Loucy (cell line): ENCODE data around the gene NKAIN2.

Experiments
- H2AFZ ChIP-seq: fragments of 200-600 bp; sonication (generic); 2 replicates; pipeline ENCODE4 v1.6.0; 2016; ENCODE audit warnings: antibody characterized with exemption, mild to moderate bottlenecking, low read length, moderate library complexity
- H3F3A ChIP-seq: fragments of 200-600 bp; 2 replicates; pipeline ENCODE4 v1.6.0; 2016; ENCODE audit warnings: antibody characterized with exemption, low read depth, mild to moderate bottlenecking
- H3K27me3 ChIP-seq: fragments of 200-600 bp; sonication (generic); 2 replicates; pipeline ENCODE4 v1.6.1; 2014; ENCODE audit warnings: low read length, mild to moderate bottlenecking; ENCODE audit not compliant: insufficient read depth, poor library complexity, severe bottlenecking
- H3K36me3 ChIP-seq: fragments of 200-600 bp; sonication (generic); 2 replicates; pipeline ENCODE4 v1.6.1; 2016; ENCODE audit warnings: low read length; ENCODE audit not compliant: insufficient read depth
- H3K4me1 ChIP-seq: fragments of 200-600 bp; sonication (generic); 2 replicates; pipeline ENCODE4 v1.5.1; 2014; ENCODE audit warnings: low read length, mild to moderate bottlenecking; ENCODE audit not compliant: insufficient read depth, poor library complexity, severe bottlenecking
- H3K4me2 ChIP-seq: fragments of 200-600 bp; sonication (generic); 2 replicates; pipeline ENCODE4 v1.6.0; 2014; ENCODE audit warnings: antibody characterized with exemption, low read length, low read depth, mild to moderate bottlenecking; ENCODE audit not compliant: poor library complexity, severe bottlenecking
- H3K4me3 ChIP-seq: fragments of 200-600 bp; sonication (generic); 2 replicates; pipeline ENCODE4 v1.5.1; 2014; ENCODE audit warnings: low read length, mild to moderate bottlenecking, mixed read lengths; ENCODE audit not compliant: poor library complexity, severe bottlenecking
- H3K79me2 ChIP-seq: fragments of 200-600 bp; sonication (generic); 2 replicates; pipeline ENCODE4 v1.6.1; 2014; ENCODE audit warnings: low read length; ENCODE audit not compliant: insufficient read depth
- H3K9ac ChIP-seq: fragments of 200-600 bp; sonication (generic); 2 replicates; pipeline ENCODE4 v1.6.0; 2014; ENCODE audit warnings: mild to moderate bottlenecking, low read depth, low read length, moderate library complexity; ENCODE audit not compliant: poor library complexity, severe bottlenecking
- H3K9me2 ChIP-seq: fragments of 200-600 bp; sonication (generic); replicated peaks from 2 replicates; pipeline ENCODE4 v1.6.1; 2016; ENCODE audit warnings: low read depth, low read length, mixed read lengths
- H3K9me3 ChIP-seq: fragments of 200-600 bp; sonication (generic); 2 replicates; pipeline ENCODE4 v1.6.1; 2014; ENCODE audit warnings: mild to moderate bottlenecking, antibody characterized with exemption, low read length, low read depth; ENCODE audit not compliant: insufficient read depth
- H4K20me1 ChIP-seq: fragments of 200-600 bp; sonication (generic); 2 replicates; pipeline ENCODE4 v1.6.0; 2014; ENCODE audit warnings: antibody characterized with exemption, low read length, mild to moderate bottlenecking; ENCODE audit not compliant: insufficient read depth, poor library complexity, severe bottlenecking
- CTCF ChIP-seq: fragments of 200-600 bp; sonication (generic); conservative IDR thresholded peaks from 2 replicates; pipeline ENCODE4 v1.5.1; 2014; ENCODE audit warnings: mild to moderate bottlenecking, antibody characterized with exemption, low read length
- EZH2phosphoT487 ChIP-seq: fragments of 200-600 bp; IDR thresholded peaks from 2 replicates; pipeline ENCODE4 v1.6.1; 2018; ENCODE audit warnings: antibody characterized with exemption, mild to moderate bottlenecking, moderate library complexity, borderline replicate concordance

Gene NKAIN2

GRCh38 chr6:124607119-124607627 lies 803.5 kb downstream of the NKAIN2 start:
- no peak for TF ChIP-seq CTCF
- no peak for TF ChIP-seq EZH2phosphoT487
- Histone ChIP-seq H3K27me3 (no peaks in the 10 kb centered on the region), H3K4me1 (no peaks in the 10 kb centered on the region), H2AFZ (no peak overlapping the region), H3K36me3 (no peaks in the 10 kb centered on the region), H3K9me3 (no peaks in the 10 kb centered on the region), H3K9me2 (no peaks in the 10 kb centered on the region), H3K79me2 (no peaks in the 10 kb centered on the region), H3K4me3 (no peak overlapping the region), H3F3A (no peaks in the 10 kb centered on the region), H3K4me2 (no peak overlapping the region), H4K20me1 (no peaks in the 10 kb centered on the region), H3K9ac (no peak overlapping the region)

- H3K36me3 ChIP-seq: no peaks in the 10 kb centered on the region
- no peaks in the 10 kb centered on the region for H3K9me2 ChIP-seq
- H4K20me1 ChIP-seq: no peaks in the 10 kb centered on the region
- no peak overlapping the region for H3K4me2 ChIP-seq
- TF ChIP-seq EZH2phosphoT487: no peak
- no peak for TF ChIP-seq CTCF
- no peaks in the 10 kb centered on the region for H3K79me2 ChIP-seq
- no peaks in the 10 kb centered on the region for H3K27me3 ChIP-seq
- no peaks in the 10 kb centered on the region for H3K9me3 ChIP-seq
- no peaks in the 10 kb centered on the region for H3K4me1 ChIP-seq
- H3K9ac ChIP-seq: no peak overlapping the region
- no peaks in the 10 kb centered on the region for H3F3A ChIP-seq
- no peak overlapping the region for H3K4me3 ChIP-seq
- no peak overlapping the region for H2AFZ ChIP-seq
Measured at GRCh38 chr6:124613031-124613430, 809.4 kb downstream of the NKAIN2 start.

GRCh38 chr6:124622351-124622750 lies 818.7 kb downstream of the NKAIN2 start:
- H3K4me2 ChIP-seq: no peak overlapping the region
- H3K79me2 ChIP-seq: no peaks in the 10 kb centered on the region
- H3K36me3 ChIP-seq: no peaks in the 10 kb centered on the region
- H4K20me1 ChIP-seq: no peaks in the 10 kb centered on the region
- no peaks in the 10 kb centered on the region for H3K27me3 ChIP-seq
- TF ChIP-seq CTCF: no peak
- no peak for TF ChIP-seq EZH2phosphoT487
- H3F3A ChIP-seq: no peaks in the 10 kb centered on the region
- no peak overlapping the region for H3K4me3 ChIP-seq
- no peak overlapping the region for H3K9ac ChIP-seq
- no peaks in the 10 kb centered on the region for H3K9me2 ChIP-seq
- H2AFZ ChIP-seq: no peak overlapping the region
- H3K4me1 ChIP-seq: no peaks in the 10 kb centered on the region
- H3K9me3 ChIP-seq: no peaks in the 10 kb centered on the region
